Ishikawa (cell line): ENCODE measurements around the gene DOK4.

Experiments used
- EP300 ChIP-seq: IDR thresholded peaks from 2 replicates; pipeline ENCODE4 v1.6.1; 2012; ENCODE audit warnings: borderline replicate concordance
- RAD21 ChIP-seq: IDR thresholded peaks from 2 replicates; pipeline ENCODE4 v1.6.1; 2012; ENCODE audit warnings: low read depth
- TCF12 ChIP-seq: IDR thresholded peaks from 2 replicates; pipeline ENCODE4 v1.6.1; 2012; ENCODE audit warnings: low read depth
- YY1 ChIP-seq: IDR thresholded peaks from 2 replicates; pipeline ENCODE4 v1.6.1; 2012; ENCODE audit warnings: low read depth

DNA sequence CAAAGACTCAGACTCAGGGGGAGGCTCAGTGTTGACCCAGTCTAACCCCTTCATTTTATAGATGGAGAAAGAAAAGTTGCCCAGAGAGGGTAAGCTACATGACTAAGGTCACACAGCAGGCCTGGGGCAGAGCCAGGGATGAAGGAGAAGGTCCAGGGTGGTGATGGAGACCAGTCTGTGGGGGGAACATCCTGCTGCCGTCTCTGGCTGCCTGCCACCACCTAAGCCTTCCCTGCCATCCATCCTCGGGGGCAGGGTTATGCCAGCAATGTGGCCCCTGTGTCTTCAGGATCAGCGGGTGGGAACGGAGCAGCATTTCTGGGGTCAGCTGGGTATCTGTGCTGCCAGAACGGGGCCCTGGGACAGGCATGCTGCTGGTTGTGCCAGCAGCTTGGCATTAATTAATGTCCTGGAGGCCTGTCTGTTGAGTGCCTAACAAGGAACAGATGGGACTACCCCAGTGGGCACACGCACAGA is 5.5 kb downstream of the DOK4 start:
- TF ChIP-seq RAD21 (no peak), EP300 (no peak), YY1 (no peak), TCF12 (no peak)
